GM12878 (cell line): ENCODE results near the gene CCL19. TPM values are rescaled to one million over a fixed set of nuclear protein-coding genes. Genes with fewer than 3 reads are reported as not detected.

Experiments
- ATAC-seq: fragments of 200-7000 bp; cut with Tn5 transposase; 3 replicates; pipeline ENCODE4 v1.9.1; 2020; ENCODE audit warnings: mild to moderate bottlenecking, moderate library complexity
- BruUV-seq: library from RNA; stranded (reverse); fragments of 400-500 nt; replicated peaks from 2 replicates; lab custom pipeline; 2021; lab: Mats Ljungman, UMichigan
- CTCF ChIA-PET: fragments of 300-600 bp; sonication (Branson Sonifier 250); formaldehyde crosslinking; extraction: SDS; loops from one replicate; lab custom pipeline; 2021; ENCODE audit warnings: inconsistent platforms; lab: Yijun Ruan, JAX
- POLR2A ChIA-PET: fragments of 350-600 bp; formaldehyde crosslinking; extraction: SDS; loops from one replicate; lab custom pipeline; 2021; ENCODE audit warnings: inconsistent platforms; lab: Charles Lee
- RAD21 ChIA-PET: fragments of 300-600 bp; sonication (Branson Sonifier 250); formaldehyde crosslinking; loops from one replicate; lab custom pipeline; 2023; ENCODE audit warnings: antibody characterized with exemption; ENCODE audit not compliant: unreplicated experiment; lab: Charles Lee
- SMC1A ChIA-PET: fragments of 300-600 bp; sonication (Branson Sonifier 250); formaldehyde crosslinking; loops from one replicate; lab custom pipeline; 2023; ENCODE audit not compliant: unreplicated experiment, uncharacterized antibody; lab: Charles Lee
- DNase-seq: peaks from one replicate; pipeline ENCODE4 v3.0.0-alpha.2; 2011; ENCODE audit warnings: low read depth, low spot score
- FAIRE-seq: peaks from 3 replicates; lab custom pipeline; 2011; peaks lifted over from hg19 to GRCh38; lab: Jason Lieb, UNC
- H2AFZ ChIP-seq: 2 replicates; pipeline ENCODE4 v1.6.0; 2011; ENCODE audit warnings: low read depth, low read length, control low read depth; ENCODE audit not compliant: control insufficient read depth
- H3K27ac ChIP-seq: 2 replicates; pipeline ENCODE4 v1.5.1; 2011; ENCODE audit warnings: control low read depth; ENCODE audit not compliant: control insufficient read depth, insufficient read depth
- H3K27me3 ChIP-seq, 2 experiments: replicated peaks in 1 of 2; 2 replicates each; pipeline versions ENCODE4 v1.6.0 to v1.6.1; 2011; ENCODE audit warnings: low read length in 1 of 2; ENCODE audit not compliant: control insufficient read depth in 2 of 2, insufficient read depth in 2 of 2
- H3K36me3 ChIP-seq, 2 experiments: 2 replicates each; pipeline ENCODE4 v1.5.1; 2011; ENCODE audit warnings: low read length in 1 of 2; ENCODE audit not compliant: control insufficient read depth in 2 of 2, insufficient read depth in 2 of 2
- H3K4me1 ChIP-seq: 2 replicates; pipeline ENCODE4 v1.6.1; 2011; ENCODE audit warnings: mild to moderate bottlenecking, low read length, moderate library complexity, mixed read lengths; ENCODE audit not compliant: control insufficient read depth, insufficient read depth
- H3K4me2 ChIP-seq: 2 replicates; pipeline ENCODE4 v1.6.0; 2011; ENCODE audit warnings: control low read depth; ENCODE audit not compliant: control insufficient read depth, insufficient read depth
- H3K4me3 ChIP-seq: fragments of 200-600 bp; sonication (generic); 2 replicates; pipeline ENCODE4 v1.5.1; 2016
- H3K79me2 ChIP-seq: 2 replicates; pipeline ENCODE4 v1.6.0; 2011; ENCODE audit warnings: low read length; ENCODE audit not compliant: control insufficient read depth, insufficient read depth
- H3K9ac ChIP-seq: 2 replicates; pipeline ENCODE4 v1.8.0; 2011; ENCODE audit warnings: low read length, control low read depth, mixed read lengths; ENCODE audit not compliant: control insufficient read depth, insufficient read depth
- H3K9me3 ChIP-seq: replicated peaks from 3 replicates; pipeline ENCODE4 v1.5.1; 2011; ENCODE audit warnings: mild to moderate bottlenecking, low read length; ENCODE audit not compliant: control insufficient read depth, insufficient read depth
- H4K20me1 ChIP-seq: 2 replicates; pipeline ENCODE4 v1.6.0; 2011; ENCODE audit not compliant: control insufficient read depth, insufficient read depth
- CUX1 ChIP-seq: IDR thresholded peaks from 2 replicates; pipeline ENCODE4 v1.6.1; 2012; ENCODE audit warnings: improper control_type of control experiment, low read depth, low read length; ENCODE audit not compliant: insufficient replicate concordance
- LARP7 ChIP-seq: fragments of 450-650 bp; IDR thresholded peaks from 2 replicates; pipeline ENCODE4 v1.6.1; 2017; ENCODE audit warnings: mild to moderate bottlenecking
- MAX ChIP-seq: IDR thresholded peaks from 2 replicates; pipeline ENCODE4 v1.6.1; 2012; ENCODE audit warnings: low read depth, low read length, improper control_type of control experiment
- RB1 ChIP-seq: fragments of 450-650 bp; formaldehyde crosslinking; IDR thresholded peaks from 2 replicates; pipeline ENCODE4 v1.6.1; 2017; ENCODE audit warnings: mild to moderate bottlenecking, borderline replicate concordance
- REST ChIP-seq: IDR thresholded peaks from 2 replicates; pipeline ENCODE4 v1.6.1; 2012; ENCODE audit warnings: mild to moderate bottlenecking, low read depth, low read length
- SIN3A ChIP-seq: IDR thresholded peaks from 2 replicates; pipeline ENCODE4 v1.6.1; 2012; ENCODE audit warnings: low read depth, low read length, improper control_type of control experiment
- SIX5 ChIP-seq: IDR thresholded peaks from 2 replicates; pipeline ENCODE4 v1.6.1; 2011; ENCODE audit warnings: mild to moderate bottlenecking, low read depth, low read length, moderate library complexity; ENCODE audit not compliant: severe bottlenecking
- ZNF687 ChIP-seq: fragments of 450-650 bp; IDR thresholded peaks from 2 replicates; pipeline ENCODE4 v1.6.1; 2017; ENCODE audit warnings: mild to moderate bottlenecking, moderate library complexity
- WGBS: methylation state at CpG from one replicate; pipeline ENCODE4 v1.1.6; 2016; ENCODE audit warnings: low lambda C conversion rate; ENCODE audit not compliant: insufficient replicate concordance, insufficient coverage; ENCODE audit errors: missing lambda C conversion rate; 5-methylcytosine and 5-hydroxymethylcytosine counted together
- in situ Hi-C: fragments of 300-500 bp; cut with MboI; formaldehyde crosslinking; loops from 9 replicates; pipeline ENCODE4 v1.14.3; 2018; ENCODE audit warnings: mixed read lengths
- intact Hi-C: fragments of 100-400 bp; cut with micrococcal nuclease; formaldehyde crosslinking; loops from one replicate; pipeline ENCODE4 v1.14.2; 2022; ENCODE audit not compliant: unreplicated experiment
- polyA plus RNA-seq, 11 experiments: library from polyadenylated mRNA; depleted of rRNA in 4 of 11; unstranded in 6 of 11; stranded (reverse) in 5 of 11; fragments of >200 nt; fragmentation: Nextera tagmentation in 4 of 11; fragmentation: Illumina TruSeq in 1 of 11; extraction: Ambion mirVana in 4 of 11; extraction: Trizol in 1 of 11; gene quantifications; 1 replicate in 1 of 11; 2 replicates in 10 of 11; pipeline versions ENCODE4 v1.2.1 to v1.2.3, GENCODE V29; 2011 to 2016; ENCODE audit warnings: inconsistent platforms in 2 of 11, missing spikeins in 2 of 11, low read depth in 1 of 11
- total RNA-seq, 4 experiments: library from RNA; depleted of rRNA in 3 of 4; stranded (reverse); fragments of >200 nt in 3 of 4; fragmentation: Illumina TruSeq in 1 of 4; extraction: Trizol in 1 of 4; gene quantifications; 2 replicates each; pipeline versions ENCODE4 v1.2.1 to v1.2.3, GENCODE V29; 2013 to 2021

Gene CCL19
- total and polyA plus RNA-seq, 10 of the 15 experiments (the other 5 are each of a cell fraction or from before 2014, with no cell fraction given), result 0.42 to 0.69 TPM; not detected in 8

GRCh38 chr9:34709196-34709978 lies 18.3 kb upstream of the CCL19 start:
- intact Hi-C loops, result no loop called here
- Histone ChIP-seq H4K20me1 (no peaks in the 10 kb centered on the region), H3K27ac (no peak overlapping the region), H3K9me3 (no peaks in the 10 kb centered on the region), H3K36me3 (no peaks in the 10 kb centered on the region), H3K27me3 (peaks cover 0 to 1% of the 10 kb centered on the region in 2 experiments; a peak in 2 of 4 replicates), H3K4me3 (no peak overlapping the region), H2AFZ (no peak overlapping the region), H3K79me2 (no peaks in the 10 kb centered on the region), H3K9ac (no peak overlapping the region), H3K4me1 (no peaks in the 10 kb centered on the region), H3K4me2 (no peak overlapping the region)
- 66% methylated on average over 9 of the region's 9 CpGs for WGBS
- ChIA-PET CTCF (interaction anchor here (1.6 kb wide), 1 partner anchor 9 kb away, joined by 5 read pairs; no protein-coding TSS in a partner anchor), RAD21 (no interaction called here), POLR2A (interaction anchor here (0.5 kb wide), 1 partner anchor 1345 kb away, joined by 4 read pairs; no protein-coding TSS in a partner anchor), SMC1A (no interaction called here)
- no peak for ATAC-seq
- no peak for FAIRE-seq
- no peak for DNase-seq
- BruUV-seq, result no TSS peak
- in situ Hi-C loops, result no loop called here
- TF ChIP-seq REST (no peak), RB1 (no peak), SIX5 (no peak), ZNF687 (no peak), CUX1 (no peak), MAX (no peak), SIN3A (no peak), LARP7 (no peak)
